T-helper 1 cell (primary cell): ENCODE results near the gene MAPKAPK3.

Experiments used
- DNase-seq, 5 donors: peaks; one replicate each; pipeline ENCODE4 v3.0.0-alpha.2; 2012 to 2020

The MAPKAPK3 gene

DNA sequence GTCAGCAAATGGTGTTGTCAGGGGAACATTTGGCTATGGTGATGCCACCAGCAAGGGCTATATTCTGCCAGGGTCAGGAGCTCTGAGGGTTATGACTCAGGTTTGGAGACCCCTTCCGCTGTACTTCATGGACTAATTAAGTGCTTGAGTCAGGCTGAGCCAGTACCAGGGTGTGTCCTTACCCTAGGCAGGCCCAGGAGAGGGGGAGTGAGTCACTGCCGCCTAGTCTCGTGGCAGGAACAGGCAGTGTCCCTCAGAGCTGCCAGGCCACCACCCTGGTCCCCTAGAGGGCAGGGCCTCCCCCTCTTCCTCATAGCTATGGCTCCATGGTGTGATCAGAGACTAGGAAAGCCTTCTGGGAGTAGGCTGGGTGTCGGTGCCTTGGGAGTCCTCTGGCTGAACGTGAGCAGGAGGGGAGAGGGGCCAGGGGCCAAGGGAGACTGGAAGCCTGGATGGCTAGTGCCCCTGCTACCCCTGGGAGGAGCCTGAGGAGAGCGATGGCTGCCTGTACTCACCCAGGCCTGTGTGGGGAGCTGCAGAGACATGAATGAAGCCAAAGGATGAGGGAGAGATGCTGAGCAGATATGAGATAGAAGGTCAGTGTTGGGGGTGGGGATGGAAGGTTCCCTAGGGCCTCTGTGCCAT is 10.6 kb downstream of the MAPKAPK3 start:
- DNase-seq, result peak in 1 of 5 donors; percentile 30

DNA sequence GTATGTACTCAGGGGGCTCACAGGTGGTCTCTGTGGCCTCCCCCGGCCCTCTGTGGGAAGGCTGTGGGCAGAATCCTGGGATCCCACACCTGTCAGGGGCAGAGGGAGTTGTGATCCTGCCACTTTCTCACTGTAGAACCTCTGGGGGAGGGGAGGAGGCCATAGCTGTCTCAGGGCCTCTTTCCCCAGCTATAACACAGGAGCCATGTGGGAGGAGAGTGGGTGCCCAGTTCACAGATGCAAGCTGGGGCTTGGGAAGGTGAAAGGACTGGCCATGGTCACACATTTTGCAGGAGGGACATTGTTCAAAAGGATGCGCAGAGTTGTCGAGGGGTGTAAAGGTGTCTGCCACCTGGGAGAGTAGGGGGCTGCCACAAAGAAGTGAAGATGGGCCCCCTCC is 11.7 kb downstream of the MAPKAPK3 start:
- no peak for DNase-seq

DNA sequence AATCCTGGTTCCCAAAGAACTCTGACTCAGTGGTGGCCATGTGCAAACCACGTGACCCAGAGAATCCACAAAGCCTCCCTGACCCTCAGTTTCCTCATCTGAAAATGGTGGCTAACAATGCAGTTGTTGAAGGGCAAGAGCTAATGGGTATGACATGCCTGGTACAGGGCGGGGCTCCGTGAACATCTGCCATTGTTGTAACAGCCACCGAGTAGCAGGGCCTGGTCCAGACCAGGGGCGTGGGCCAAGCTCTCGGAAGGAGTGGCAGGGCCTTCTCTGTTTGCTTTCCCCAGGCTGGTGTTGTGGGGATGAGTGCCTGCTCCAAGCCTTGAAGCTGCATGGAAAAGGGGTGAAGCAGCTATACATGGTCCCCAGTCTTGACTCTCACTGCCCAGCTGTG is 13.4 kb downstream of the MAPKAPK3 start:
- DNase-seq, result no peak

DNA sequence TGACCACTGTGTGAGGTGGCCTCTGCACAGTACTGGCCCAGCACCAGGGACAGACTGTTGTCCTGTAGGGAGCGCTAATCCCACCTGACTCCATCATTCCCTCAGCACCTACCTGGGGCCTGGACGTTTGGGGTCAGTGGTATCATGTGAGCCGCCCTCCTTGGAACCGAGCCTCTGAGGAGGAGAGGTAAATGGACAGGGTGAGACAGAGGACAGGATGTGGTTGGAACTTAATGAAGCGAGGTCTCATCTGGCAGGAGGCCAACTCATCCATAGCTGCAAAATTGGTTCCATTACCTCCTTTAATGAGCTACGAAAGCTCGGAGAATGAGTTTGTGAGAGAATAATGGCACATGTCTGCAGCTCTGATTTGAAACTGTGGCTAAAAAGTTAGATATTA is 13.9 kb downstream of the MAPKAPK3 start:
- no peak for DNase-seq

DNA sequence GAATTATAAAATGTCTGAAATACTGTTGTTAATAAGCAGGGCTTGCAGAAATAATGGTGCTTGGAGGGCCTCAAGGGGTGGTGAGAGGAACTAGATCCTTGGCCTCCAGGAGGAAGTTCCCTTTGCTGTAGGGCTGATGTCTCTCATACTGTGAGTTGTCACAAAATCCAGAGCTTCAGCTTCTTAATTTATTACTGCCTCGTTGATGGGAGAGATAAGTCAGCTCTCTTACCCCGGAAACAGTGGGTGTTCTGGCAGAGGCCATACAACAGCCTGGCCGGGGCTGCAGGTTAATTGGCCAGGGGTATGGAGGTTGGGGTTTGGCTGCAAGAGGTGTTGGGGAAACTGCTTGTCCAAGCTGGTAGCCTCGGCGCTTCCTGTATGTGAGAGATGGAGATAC is 15.5 kb downstream of the MAPKAPK3 start:
- peak in 1 of 5 donors; percentile 32 for DNase-seq

DNA sequence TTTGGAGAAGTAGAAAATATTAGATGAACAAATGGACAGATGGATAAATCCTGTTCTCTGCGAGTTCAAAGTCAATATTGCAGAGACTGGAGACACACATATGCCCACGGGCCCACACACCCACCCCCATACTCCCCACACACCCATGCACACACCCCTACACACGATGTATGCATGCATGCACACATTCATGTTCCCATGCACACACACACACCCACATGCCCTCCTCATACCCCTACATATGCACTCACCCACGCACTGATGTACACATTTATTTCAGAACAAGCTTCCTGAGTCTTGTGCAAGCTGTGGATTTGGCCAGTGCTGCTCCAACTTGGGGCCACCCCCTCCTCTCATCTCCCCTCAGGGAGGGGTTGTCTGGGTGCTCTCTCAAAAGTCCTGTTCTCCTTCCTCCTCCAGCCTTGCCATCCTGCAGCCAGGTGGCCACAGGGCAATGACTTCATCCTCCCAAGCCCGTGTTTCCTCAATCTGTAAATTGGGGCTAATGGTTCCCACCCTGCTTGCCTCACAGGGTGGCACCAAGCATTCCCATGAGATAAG is 16.4 kb downstream of the MAPKAPK3 start:
- DNase-seq, result no peak

DNA sequence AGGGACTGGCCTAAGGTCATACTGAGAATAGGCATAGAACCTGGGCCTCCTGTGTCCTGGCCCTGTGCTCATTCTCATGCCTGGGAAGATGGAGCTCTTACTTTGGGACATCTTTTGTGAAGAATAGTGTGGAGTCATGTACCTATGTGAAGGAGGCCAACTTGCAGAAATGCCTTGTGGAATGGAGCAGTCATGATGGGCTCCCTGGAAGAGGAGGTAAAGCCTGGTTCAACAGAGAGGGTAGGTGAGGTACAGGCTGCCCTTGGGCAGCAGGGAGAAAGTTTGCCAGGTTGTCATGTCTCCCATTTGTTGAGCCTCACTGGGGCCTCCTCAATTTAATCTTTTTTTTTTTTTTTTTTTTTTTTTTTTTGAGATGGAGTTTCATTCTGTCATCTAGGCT is 18.1 kb downstream of the MAPKAPK3 start:
- DNase-seq, result no peak

DNA sequence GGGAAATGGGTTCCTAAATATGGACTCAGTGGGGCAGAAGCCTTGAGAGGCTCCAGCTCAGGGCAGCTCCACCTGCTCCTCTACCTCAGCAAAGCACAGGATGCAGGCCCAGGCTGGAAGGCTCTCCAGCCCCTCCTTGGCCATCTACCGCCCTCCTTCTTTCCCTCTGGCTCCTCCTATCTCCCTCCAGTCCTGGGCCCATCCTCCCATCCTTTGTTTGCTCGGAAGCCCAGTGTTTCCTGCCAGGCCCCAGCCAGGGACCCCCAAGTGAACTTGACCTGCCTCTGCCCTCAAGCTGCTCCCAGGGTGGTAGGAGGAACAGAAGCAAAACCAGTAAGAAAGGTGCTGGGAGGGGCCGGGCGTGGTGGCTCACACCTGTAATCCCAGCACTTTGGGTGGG is 20.1 kb downstream of the MAPKAPK3 start:
- DNase-seq, result no peak

DNA sequence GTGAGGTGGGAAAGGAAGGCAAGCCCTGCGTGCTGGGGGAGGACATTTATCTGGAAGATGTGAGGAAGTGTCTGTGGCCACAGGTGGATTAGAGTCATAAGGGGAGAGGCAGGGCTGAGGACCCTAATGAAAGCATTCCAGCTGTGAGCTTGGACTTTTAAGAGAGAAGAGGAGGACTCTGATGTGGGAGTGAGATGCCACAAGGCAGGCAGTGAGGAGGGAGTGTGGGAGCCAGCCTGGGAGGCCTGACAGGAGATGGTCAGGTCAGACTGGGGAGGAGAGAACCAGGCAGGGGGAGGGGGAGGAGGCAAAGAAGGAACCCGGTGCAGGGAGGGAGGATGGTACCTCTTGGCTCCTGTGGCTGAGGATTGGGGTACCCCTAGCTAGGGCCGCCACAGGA is 21.0 kb downstream of the MAPKAPK3 start:
- DNase-seq, result no peak

DNA sequence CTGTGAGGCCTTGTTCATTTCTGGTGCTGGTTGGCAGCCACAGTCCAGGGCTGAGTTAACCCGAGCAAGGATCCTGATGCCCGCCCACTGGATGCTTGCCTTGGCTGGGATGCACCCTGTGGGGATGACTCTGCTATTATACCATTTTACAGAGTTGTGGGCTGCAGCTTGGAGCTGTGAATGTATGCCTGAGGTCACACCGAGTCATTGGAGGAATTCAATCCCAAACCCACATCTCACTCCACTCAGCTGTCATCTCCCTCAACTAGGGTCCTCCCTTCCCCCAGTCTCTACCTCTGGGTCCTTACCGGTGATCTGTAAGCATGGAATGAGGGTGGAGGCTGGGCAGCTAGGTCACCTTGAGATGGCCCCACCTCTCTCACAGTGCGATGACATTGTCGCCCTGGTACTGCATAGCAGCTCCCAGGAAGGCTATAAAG is 22.1 kb downstream of the MAPKAPK3 start:
- DNase-seq, result no peak

DNA sequence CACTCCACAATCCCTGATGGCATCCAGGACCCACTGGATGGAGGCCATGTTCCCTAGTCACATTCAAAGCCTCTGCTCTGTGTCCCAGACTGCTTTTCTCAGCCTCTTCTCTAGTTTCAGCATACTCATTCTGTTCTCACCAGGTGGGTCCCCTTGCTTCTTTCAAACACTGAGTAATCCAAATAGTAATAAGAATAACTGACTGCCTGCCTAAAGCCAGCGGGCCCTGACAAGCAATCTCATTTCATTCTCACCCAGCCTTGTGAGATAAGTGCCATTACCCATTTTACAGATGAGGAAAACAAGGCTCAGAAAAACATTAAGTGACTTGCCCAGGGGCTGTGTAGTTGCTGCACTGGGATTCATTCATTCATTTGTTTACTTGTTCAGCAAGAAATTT is 25.4 kb downstream of the MAPKAPK3 start:
- DNase-seq, result no peak

DNA sequence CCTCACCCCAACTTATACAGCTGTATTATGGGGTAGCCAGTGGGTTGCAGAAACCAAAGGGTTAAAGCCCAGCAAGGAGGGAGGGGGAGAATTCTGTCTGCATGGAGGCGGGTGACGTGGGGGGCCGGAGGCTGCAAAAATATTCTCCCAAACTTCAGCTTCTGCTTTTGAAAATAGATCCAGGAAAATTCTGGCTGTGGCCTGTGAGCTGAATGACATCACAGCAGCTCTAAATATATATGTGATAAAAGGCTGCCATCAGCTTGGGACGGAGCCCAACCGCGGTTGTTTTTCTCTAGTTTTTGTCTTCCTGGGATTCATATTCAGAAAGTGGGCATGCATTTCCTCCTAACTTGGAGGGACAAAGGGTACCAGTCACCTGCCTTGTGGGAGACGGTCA is 27.6 kb downstream of the MAPKAPK3 start:
- no peak for DNase-seq

DNA sequence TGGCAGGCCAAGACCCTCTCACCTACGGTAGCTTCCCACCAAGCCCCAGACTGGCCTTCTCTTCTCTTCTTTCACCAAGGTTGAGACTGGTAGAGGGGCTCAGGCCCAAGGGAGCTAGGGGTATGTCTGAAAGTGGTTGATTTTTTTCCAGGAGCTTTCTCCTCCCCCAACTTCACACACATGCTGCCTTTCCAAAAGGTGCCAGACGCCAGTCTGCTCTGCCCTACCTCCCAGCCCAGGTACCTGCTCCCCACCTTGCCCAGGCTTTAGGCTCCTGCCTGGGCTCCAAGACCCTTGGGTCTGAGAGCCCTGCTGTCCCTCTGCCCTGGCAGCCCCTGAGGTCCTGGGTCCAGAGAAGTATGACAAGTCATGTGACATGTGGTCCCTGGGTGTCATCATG is 28.4 kb downstream of the MAPKAPK3 start:
- no peak for DNase-seq

DNA sequence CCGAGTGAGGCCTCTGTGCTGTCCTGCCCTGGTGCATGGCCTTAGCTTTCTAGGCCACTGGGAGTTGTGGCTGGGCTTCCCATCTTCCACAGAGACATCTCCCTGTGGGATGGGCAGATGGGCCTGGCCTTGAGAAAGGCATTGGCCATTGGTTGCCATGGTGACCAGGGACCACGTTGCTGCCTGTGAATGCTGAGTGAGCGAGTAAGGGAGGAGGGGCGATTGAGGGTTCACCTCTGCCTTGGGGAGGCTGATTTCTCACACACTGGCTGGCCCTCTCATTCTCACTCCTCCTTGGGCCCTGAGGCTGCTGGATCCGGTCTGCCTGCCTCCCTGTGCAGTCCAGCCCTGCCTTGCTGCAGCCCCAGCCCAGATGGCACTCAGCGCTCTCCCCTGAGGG is 31.4 kb downstream of the MAPKAPK3 start:
- no peak for DNase-seq

DNA sequence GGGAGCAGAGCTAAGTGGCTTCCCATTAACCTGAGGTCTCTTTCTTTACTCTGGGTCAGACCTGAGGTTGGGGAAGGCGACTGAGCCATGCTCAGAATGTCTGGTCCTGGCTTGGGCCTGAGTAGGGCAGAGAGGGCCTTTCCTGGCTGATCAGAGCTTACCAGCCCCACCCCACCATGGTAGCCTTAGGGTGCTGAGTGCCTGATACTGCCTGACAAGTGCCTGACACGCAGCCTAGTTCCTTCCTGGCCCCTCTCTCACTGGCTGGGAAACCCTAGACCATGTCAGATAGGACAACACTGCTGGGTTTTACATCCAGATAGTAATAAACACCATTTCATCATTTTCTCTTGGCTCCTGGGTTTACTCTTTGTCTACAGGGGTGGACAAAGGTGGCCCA is 32.0 kb downstream of the MAPKAPK3 start:
- DNase-seq, result no peak

DNA sequence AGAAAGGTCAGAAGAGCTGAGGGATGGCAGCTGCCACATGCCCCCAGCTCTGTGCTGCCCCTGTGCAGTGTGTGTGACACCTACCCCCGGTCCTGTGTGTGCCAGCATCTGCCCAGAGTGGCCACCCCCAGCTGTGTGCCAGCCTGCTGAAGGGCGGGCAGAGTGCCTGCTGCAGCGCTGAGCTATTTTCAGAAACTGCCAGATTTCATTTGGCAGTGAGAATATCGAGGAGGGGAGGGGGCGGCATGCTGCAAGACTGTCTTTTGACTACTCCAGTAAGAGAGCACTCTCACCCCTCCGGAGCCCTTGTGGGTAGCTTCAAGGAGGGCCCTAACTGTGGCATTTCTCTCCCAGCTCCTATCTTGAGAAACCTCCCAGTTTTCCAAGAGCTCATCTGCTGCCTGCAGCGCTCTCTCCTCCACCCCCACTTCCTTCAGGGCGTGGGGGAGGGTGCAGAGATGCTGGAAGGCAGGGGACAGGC is 32.5 kb downstream of the MAPKAPK3 start:
- no peak for DNase-seq

DNA sequence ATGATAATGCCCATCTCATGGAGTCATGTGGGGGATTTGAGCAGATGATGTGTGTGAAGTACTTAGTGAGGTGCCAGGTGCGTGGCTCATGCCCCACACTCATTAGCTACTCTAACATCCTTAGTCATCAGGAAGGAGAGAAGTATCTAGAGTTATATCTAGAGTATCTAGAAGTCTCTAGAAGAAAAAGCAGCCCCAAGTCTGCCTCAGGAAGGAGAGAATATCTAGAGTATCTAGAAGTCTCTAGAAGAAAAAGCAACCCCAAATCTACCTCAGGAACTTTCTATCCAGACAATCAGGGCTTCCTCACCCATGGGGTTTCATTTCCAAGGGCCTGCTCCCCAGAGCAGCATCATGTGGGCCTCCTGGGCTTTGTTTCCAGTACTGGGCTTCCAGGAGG is 33.1 kb downstream of the MAPKAPK3 start:
- DNase-seq, result no peak

DNA sequence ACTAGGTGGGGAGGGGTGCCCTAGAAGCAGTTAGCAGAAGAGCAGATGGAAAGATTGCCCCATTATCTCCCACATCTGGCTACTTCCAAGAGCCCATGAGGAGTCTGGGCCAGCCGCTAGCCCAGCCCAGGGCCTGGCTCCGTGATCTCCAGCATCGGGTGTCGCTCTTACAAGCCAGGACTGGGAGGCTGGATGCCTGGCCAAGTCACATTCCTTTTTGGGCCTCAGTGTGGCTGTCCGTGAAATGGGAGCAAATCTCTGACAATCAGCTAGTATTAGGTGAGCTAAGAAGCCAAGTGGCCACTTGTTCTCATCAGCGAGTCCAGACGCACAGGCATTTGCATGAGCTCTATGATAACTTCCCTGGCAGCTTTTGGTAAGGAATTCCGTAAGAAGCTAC is 34.5 kb downstream of the MAPKAPK3 start:
- no peak for DNase-seq

DNA sequence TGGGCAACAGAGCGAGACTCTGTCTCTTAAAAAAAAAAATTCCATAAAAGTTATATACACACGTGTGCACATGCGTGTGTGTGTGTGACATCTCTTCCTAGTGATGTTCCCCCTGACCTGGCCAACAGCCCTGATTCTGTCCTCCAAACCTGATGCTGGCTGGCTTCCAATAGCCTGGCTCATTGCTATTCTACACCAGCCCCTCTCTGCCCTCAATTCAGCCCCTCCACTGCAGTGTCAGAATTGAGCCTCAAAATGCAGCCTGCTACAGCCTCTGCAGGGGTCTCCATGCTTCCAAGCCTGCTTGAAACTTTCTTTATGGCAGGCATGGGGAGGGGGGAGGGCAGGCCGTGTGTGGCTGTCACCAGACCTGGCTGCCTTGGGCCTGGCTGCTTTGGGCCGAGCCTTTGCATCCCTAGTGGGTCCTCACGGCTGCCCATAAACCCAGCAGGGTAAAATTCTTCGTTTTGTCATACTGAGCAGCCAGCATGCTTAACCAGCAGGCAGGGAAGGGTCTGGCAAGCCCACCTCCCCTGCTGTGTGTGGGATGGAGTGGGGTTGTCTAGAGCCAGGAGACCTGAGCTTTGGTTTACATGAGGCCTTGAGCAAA is 35.1 kb downstream of the MAPKAPK3 start:
- DNase-seq, result no peak

DNA sequence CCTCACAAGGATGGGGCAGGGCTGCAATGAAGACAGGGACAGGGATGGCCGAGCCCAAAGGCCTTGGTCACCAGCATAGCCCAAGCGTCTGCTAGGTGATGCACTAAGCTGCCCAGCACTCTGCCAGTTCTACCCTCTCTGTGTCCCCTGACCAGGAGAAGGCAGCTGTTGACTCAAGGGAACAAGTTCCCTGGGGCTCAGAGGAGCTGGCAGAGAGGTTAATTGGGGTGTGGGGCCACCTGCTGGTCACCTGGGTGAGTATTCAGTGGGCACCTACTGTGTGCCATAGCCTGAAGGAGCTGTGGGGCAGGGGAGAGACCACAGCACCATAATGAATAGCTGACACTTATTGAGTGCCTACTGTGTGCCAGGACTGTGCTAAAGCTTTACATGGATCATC is 35.8 kb downstream of the MAPKAPK3 start:
- DNase-seq, result peak; percentile 19 to 54 (median 35)

DNA sequence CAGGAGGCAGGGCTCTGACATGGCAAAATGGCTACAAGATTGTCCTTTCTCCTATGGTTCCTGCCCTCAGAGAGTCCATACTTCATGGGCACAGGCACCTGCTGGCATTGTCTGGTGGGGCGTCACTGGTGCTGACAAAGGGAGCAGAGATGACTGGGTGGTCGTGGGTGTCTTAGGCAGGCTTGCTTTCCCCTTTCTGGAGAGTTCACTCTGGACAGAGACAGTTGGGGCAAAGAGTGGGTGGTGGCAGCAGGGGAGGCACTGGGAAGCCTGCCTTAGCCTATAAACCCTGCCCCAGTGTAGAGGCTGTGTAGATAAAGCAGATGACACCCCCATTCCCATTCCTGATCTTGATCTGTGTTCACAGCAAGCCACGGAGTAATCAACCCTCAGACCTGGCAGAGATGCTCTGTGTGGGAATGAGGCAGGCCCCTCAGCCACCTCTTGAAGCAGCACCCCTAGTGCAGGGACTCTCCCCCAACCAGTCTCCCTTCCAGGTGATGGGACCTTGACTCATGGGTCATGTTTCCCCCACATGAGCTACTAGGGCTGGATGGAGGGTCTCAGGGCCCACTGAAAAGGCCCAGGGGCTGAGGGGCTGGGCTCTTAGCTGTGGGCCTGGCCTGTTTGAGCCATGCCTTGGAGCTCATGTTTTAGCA is 37.1 kb downstream of the MAPKAPK3 start:
- DNase-seq, result no peak

DNA sequence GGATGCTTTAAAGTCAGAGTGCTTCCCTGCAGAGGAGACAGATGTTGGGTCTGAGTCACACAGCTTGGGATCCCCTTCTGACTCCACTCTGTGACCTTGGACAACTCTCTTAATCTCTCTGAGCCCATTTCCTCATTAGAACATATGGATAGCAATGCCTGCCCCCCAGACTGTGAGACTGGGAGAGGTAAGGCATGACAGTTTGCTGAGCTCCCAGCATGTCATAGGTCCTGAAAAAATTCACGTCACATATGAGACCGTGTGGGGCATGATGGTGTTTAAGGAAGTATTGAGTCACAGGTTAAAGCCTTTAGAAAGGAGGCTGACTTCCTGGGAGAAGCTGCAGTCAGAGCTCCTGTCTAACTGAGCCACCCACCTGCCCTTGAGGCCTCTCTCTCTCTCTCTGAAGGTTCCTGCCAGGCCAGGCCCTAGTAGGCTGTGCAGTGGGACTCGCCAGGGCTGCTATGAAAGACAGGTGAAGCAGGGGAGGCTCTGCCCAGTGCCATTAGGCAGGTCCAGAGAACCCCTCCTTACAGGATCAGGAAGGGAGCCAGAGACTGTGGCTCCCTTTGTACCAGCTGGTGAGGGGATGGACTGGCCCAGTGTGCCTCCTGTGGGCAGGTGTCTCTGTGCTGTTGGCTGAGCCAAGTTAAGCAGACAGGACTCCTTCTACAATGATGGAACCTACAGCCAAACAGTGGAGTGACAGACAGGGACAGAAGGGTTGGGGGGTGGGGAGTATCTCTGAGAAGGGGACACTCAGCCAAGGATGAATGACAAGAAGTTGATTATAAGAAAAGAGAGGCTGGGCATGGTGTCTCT is 38.3 kb downstream of the MAPKAPK3 start:
- DNase-seq, result no peak
